ENCODE data around the gene GATA2.

The GATA2 gene

DNA sequence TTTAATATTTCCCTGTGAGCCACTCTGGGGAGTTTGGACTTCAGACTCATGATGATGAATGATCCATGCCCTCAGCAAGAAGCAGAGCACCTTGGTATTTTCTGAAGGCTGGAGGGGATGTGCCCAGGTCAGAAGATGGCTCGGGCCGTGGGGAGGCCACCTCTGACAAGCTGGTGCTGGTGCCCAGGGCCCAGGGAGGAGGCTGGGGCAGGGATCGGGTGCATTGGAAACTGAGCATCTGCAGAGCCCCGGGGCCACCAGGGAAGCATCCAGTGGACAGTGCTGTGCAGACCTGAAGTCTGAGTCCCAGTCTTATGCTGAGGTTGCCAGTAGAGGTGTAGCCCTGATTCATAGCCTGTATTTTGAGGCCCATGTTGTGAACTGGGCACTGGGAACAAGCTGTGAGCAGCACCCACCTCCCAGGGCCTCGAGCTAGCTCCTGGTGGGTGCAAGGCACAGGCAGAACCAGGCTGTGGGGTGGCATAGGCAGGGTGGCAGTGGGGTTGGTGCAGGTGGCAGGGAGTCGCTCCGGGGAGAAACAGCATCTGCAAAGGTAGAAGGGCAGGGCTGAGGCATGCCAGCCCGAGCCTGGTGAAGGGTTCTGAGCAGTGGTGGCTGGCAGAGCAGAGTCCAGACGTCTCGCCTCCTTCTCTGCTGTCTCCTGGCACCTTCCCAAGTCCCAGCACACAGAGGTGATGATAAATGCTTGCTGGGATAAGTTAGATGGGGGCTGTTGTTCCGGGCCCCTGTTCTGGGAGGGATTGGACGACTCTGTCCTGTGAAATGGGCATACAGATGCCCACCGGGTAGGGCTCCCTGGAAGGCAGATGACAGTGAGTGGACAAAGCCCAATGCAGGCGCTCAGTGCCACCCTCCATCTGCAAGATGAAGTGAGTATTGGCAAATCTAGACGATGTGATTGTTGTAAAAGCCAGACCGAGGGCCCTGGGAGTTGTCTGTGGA lies 36.9 kb downstream of the GATA2 start:
- in situ Hi-C loops (cut with MboI; ENCODE audit: low pct_unique_long_range_greater_than_20kb, low sequenced_read_pairs, unreplicated experiment), result no loop called here
- no peak for DNase-seq (ENCODE audit: low spot score)
- TF ChIP-seq, protein P1, sequence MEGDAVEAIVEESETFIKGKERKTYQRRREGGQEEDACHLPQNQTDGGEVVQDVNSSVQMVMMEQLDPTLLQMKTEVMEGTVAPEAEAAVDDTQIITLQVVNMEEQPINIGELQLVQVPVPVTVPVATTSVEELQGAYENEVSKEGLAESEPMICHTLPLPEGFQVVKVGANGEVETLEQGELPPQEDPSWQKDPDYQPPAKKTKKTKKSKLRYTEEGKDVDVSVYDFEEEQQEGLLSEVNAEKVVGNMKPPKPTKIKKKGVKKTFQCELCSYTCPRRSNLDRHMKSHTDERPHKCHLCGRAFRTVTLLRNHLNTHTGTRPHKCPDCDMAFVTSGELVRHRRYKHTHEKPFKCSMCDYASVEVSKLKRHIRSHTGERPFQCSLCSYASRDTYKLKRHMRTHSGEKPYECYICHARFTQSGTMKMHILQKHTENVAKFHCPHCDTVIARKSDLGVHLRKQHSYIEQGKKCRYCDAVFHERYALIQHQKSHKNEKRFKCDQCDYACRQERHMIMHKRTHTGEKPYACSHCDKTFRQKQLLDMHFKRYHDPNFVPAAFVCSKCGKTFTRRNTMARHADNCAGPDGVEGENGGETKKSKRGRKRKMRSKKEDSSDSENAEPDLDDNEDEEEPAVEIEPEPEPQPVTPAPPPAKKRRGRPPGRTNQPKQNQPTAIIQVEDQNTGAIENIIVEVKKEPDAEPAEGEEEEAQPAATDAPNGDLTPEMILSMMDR (IDR thresholded peaks at IDR 0.05; ENCODE audit: extremely low read depth, insufficient read depth, missing control alignments), result no peak

DNA sequence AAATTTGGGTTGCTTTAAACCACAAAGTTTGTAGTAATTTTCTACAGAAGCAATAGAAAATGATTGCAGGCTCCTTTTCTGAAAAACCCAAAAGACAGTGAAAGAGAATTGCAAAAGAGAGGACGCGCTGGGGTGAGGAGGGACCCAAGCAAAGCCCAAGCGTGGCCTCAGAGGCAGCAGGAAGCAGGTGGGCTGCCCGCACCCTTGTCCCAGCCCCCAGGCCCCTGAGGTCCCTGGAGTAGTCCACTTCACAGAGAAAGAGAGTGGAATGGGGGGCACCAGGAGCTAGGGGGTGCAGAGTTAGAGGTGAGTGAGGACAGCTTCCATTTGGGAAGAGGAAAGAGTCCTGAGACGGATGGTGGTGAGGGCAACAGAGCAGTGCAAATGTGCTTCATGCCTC lies 37.9 kb downstream of the GATA2 start:
- in situ Hi-C loops (cut with MboI; ENCODE audit: low pct_unique_long_range_greater_than_20kb, low sequenced_read_pairs, unreplicated experiment), result no loop called here
- TF ChIP-seq, protein P1 (IDR thresholded peaks at IDR 0.05; ENCODE audit: extremely low read depth, insufficient read depth, missing control alignments), result no peak
- no peak for DNase-seq (ENCODE audit: low spot score)

DNA sequence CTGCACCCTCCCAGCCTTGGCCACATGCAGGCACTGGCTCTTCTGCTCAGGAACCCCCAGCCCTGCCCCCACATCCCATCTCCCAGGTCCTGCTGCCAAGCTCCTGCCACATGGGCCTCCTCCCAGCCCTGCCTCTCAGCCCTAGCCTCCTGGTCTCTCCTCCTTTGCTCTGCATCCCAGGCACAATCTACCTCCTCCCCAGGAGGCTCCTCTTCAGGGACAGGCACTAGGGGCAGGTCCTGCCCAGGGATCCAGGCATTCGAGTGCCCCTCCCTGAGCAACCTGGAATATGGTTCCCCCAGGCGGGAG lies 38.7 kb downstream of the GATA2 start:
- DNase-seq (ENCODE audit: low spot score), result no peak
- in situ Hi-C loops (cut with MboI; ENCODE audit: low pct_unique_long_range_greater_than_20kb, low sequenced_read_pairs, unreplicated experiment), result no loop called here
- TF ChIP-seq, protein P1 (IDR thresholded peaks at IDR 0.05; ENCODE audit: extremely low read depth, insufficient read depth, missing control alignments), result no peak

DNA sequence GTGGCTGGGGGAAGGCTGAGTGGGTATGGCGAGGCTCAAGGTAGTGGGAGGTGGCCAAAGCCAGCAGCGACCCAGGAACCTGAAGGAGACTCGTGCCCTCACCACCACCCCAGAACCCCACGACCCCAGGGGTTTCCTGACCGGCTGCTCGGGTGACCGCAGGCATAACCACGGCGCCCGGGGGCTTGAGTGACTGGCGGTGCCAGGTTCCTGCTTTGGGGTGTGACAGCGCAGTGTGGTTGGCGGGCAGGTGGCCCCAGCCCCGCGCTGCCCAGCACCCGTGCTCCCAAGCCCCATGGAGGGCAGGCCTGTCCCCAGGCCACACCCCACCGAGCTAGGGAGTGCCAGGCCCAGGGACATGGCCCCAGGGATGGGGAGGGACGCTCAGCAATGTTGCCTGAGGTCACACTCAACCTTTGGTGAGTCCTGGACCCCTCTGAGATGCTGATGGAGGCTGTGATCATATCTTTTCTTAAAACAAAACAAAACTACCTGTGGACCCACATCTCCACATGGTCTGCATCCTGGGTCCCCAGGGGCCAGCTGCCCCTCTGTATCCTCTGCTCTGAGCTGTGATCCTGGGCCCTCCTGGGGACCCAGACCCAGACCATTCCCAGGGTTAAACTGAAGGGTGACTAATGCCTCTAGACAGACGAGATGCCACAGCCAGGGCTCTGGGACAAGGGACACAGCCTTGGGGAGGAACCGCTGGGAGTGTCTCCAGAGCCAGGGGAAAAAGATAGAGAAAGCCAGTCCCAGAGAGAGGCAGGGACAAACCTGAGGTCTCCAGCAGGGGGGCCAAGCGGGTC lies 39.3 kb downstream of the GATA2 start:
- DNase-seq (ENCODE audit: low spot score), result no peak
- TF ChIP-seq, protein P1 (IDR thresholded peaks at IDR 0.05; ENCODE audit: extremely low read depth, insufficient read depth, missing control alignments), result no peak

DNA sequence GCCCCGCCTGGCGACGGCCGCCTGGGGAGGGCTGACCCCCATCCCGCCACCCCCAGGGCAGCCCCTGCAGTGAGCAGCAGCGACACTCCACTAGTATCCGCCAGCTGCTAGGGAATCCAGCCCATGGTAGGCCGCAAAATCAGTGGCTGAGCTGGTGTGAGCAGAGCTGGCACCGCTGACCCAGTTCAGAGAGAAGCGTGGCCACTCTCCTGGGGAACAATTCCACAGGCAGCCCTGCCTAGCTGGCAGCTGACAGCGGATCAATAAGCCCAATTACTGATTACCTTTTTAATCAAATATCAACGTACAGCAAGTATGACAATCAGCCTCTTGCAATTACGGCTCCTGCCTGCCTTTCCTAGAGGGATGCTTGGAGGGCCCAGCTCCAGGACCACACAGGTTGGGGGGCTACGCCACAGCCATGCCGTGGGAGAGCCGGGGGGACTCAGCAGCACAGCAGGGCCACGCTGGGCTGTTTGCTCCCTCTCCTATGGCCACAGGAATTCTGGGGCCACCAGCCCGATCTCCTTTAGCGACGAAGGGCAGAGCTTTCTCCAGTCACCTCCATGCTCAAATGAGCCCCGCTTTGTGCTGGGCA lies 40.2 kb downstream of the GATA2 start:
- TF ChIP-seq, protein P1 (IDR thresholded peaks at IDR 0.05; ENCODE audit: extremely low read depth, insufficient read depth, missing control alignments), result no peak
- in situ Hi-C loops (cut with MboI; ENCODE audit: low pct_unique_long_range_greater_than_20kb, low sequenced_read_pairs, unreplicated experiment), result no loop called here
- DNase-seq (ENCODE audit: low spot score), result no peak

More for the DNA sequence above, 39.3 kb downstream of the GATA2 start:
- in situ Hi-C loops (cut with MboI; ENCODE audit: low pct_unique_long_range_greater_than_20kb, low sequenced_read_pairs, unreplicated experiment), result no loop called here

DNA sequence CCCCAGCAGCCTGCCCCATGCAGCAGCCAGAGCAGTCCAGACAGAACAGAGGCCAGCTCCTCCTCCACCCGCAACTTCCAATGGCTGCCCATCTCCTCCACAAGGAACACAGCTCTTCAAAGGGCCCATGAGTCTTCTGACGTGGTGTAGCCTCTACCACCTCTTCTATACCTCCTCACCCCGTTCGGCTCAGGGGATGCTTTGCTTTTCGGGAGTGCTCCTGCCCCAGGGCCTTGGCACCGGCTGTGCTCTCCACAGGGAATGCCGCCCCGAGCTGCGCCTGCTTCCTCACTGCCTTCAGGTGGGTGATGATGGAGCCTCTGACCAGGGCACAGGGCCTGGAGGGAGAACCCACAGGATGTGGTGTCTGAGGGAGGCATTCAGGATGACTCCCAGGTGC lies 40.9 kb downstream of the GATA2 start:
- TF ChIP-seq, protein P1 (IDR thresholded peaks at IDR 0.05; ENCODE audit: extremely low read depth, insufficient read depth, missing control alignments), result no peak
- in situ Hi-C loops (cut with MboI; ENCODE audit: low pct_unique_long_range_greater_than_20kb, low sequenced_read_pairs, unreplicated experiment), result no loop called here
- no peak for DNase-seq (ENCODE audit: low spot score)

Data from GM13977 (cell line).